Hepatic stellate cell (primary cell): Measurements from ENCODE around the gene GPR21.
A peak's percentile ranks its signal among the peaks of the same experiment; 100 is the strongest.

ENCODE experiments used
- DNase-seq: peaks from one replicate; pipeline ENCODE4 v3.0.0; 2011; ENCODE audit warnings: low spot score

Gene GPR21

DNA sequence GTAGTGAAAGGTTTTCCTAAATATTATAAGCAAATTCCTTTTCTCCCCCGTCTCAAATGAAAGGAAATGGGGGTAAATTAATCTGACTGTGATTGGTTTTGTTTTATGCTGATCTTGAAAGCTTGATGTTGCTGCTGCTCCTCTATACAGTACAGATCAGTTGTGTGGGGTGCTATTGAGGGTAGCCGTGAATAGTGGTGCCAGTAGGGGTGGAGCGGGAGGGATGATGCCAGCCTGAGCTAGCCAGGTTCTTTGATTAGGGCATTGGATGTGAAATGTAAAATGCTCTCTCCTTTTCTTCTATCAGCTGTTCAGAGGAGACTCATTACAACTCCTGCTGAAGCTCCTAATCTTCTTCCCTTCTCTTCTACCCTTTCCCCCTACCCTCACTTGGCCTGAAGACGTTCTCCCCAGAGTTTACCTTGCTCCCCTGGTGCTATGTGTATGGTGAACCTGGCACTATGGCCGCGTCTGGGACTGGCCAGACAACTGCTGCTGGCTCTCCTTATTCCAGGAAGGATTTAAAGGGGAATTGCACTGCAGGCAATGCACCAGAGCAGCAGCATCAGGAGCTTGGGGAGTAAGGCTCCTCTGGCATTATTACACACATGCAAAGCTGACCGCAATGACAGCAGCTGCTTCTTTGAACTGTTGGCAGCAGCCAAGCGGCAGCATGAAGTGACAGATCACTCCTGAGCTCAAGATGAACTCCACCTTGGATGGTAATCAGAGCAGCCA lies 566 bp downstream of the GPR21 start:
- peak; percentile 41 for DNase-seq

- no peak for DNase-seq
Observed at GRCh38 chr9:123034881-123035510, 1.5 kb downstream of the GPR21 start.

GRCh38 chr9:123035791-123036190 lies 2.3 kb downstream of the GPR21 start:
- DNase-seq = no peak

GRCh38 chr9:123036893-123037545 lies 3.6 kb downstream of the GPR21 start:
- DNase-seq = no peak

- no peak for DNase-seq
Observed at GRCh38 chr9:123039617-123040219, 6.3 kb downstream of the GPR21 start.

DNA sequence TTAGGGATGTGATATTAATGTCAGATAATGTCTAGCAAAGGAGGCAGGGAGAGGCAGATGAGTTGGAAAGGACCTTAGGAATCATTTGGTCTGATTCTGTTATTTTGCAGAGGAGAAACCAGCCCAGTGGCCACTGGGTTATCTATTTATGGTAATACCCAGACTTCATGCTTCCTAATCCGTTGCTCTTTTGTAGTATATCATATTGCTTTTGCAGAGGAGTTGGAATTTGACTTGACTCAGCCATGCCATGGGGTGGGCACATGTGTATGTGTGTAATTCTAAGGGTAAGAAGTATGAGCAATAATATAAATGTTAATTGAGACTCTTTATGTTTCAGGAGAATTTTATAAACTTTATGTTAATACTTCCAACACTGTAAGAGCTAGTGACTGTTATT lies 7.3 kb downstream of the GPR21 start:
- DNase-seq = no peak

DNA sequence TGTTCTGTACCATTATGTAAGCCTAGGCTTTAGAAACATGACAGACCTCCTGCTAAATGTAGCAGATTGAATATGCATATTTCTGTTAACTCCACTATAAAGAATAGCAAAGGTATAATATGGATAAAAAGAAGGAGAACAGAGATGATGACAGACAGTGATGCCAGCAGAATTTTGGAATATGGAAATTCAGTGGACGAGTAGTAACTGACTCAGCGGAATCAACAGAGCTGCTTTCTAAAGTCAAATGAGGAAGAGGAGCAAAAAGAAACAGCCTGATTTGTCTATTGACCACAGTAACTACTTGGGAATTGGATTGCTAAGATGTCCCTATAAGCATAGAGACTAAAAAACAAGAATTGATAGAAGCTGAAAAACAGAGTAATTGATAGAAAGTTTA lies 8.0 kb downstream of the GPR21 start:
- DNase-seq = no peak

GRCh38 chr9:123043081-123043939 lies 9.8 kb downstream of the GPR21 start:
- DNase-seq = no peak

DNA sequence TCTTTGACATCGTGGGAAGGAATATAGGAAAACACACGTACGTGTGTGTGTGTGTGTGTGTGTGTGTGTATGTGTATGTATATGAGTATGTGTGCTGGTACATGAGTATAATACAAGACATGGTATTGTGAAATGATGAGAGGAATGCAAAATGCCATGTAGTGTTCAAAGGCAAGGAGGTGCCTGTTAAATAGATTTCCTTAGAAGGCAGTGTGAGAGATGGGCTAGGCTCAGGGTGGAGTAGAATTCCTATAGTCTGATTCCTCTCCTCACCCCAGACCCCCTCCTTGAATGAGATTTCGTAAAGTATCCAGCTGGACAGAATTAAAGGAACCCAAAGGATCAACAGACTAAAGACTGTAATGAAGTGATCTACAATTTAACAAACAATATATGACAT lies 11.1 kb downstream of the GPR21 start:
- DNase-seq = peak; percentile 42

DNA sequence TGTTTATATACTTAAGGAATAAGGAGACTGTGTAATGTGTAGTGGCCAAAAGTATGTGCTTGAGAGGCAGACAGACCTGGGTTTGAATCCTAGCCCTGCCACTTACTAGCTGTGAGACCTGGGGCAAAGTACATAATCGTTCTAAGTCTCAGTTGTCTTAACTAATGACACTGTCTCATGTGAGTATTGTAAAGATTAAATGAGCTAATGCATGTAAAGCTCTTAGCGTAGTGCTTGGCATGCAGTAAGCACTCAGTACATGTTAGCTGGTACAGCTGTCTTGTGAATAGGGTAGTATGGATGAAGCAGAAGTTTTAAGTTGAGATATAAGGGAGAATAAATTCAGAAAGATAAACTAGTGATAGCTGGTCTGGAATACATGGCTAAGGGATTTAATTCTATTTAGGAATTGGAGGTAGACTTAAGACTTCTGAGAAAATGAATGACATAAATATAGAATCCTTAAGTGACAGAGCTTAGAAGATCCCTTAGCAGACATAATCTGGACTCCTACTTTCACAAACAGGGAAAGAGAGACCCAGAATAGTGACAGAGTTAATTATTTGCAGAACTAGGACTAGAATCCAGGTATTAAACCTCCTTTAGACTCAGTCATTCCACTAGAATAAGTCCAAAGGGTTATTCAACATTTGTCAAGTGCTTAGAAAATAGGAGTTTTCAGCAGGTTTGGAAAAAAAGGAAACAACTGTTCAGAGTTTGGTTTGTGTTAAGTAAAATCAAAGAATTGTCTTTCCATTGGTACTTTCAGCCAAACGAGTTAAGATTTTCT lies 13.1 kb downstream of the GPR21 start:
- no peak for DNase-seq

- peak; percentile 50 for DNase-seq
Observed at GRCh38 chr9:123048748-123049147, 15.3 kb downstream of the GPR21 start.

DNA sequence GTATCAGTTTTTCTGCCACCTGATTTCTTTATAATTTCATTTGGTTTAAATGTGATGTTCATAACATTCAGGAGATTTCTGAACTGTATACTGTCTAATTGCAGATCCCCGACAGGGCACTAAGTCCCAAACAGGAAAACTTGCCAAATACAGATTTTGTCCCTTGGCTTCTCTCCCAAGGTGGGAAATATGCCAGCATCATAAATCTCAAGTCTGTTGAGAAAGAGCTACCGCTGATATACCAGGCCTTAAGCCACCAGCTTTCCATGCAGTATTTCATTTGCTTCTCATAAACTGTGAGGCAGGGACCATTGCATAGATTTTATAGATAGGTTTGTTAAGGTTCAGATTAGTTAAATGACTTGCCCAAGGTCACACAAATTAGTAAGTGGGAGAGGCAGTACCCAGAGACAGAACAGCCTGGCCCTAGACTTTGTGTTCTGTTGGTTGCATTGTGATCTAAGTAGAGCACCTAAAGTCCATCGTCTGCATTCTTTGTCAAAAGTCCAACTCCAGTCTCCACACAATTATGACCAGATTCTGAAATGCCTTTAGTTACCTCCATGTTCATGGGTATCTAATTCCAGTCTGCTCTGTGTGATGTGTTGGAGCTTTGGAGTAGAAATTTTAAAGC lies 16.2 kb downstream of the GPR21 start:
- DNase-seq = no peak

DNA sequence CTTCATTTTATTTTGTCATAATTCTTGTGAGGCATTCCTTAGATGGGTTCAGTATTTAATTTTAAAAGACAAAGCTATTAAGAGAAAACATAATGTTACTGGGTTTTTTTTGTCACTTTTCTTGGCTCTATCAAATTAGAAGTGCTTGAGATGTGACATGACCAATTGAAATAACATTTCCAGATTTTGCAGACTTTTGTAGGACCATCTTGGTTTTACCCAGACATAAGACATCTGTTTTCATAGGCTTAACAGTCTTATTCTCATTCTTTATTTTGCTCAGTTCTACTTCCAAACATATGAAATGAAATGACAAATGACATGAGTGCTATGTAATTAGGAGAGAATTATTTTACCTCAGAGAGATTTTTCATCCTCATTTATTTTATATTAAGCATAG lies 19.6 kb downstream of the GPR21 start:
- DNase-seq = no peak

- DNase-seq = no peak
Observed at GRCh38 chr9:123053711-123054110, 20.2 kb downstream of the GPR21 start.

DNA sequence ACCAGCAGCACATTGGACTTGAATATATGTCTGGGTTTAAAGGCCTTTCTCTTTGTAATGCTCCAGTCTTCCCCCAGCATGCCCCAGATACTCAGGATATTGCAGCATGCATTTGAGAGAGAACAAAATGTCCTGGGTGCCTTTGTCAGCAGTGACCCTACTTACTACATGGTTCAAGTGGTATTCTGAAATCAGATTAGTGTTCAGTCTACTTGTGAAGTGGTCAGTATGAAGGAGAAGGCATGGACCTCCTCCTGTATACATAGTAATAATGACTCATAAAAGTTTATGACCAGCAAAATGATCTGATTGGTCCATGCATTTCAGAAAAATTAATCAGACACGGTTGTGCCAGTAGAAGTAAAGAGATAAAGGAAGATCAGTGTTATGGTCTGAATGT lies 25.4 kb downstream of the GPR21 start:
- DNase-seq = no peak

DNA sequence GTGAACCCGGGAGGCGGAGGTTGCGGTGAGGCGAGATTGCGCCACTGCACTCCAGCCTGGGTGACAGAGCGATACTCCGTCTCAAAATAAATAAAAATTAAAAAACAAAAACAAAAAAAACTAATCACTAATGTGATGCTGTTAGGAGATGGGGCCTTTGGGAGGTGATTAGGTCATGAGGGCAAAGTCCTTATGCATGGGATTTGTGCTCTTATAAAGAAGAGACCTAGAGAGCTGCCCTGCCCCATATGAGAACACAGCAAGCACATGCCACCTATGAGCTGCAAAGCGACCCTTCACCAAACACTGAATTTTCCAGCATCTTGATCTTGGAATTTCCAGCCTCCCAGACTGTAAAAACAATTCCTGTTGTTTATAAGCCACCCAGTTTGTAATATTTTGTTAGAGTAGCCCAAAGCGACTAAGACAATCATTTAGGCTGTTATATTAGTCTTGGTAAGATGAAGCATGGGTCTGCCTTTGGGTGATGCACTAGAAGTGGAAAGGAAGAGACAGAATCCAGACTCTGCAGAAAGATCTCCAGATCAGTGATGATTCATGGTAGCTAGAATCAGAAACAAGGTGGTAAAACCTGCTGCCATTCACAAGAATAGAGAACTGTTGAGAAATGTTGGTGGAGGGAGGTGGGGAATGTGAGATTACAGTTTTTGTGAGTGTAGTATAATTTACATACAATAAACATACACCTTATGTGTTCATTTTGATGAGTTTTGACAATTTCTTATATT lies 26.2 kb downstream of the GPR21 start:
- DNase-seq = no peak

- DNase-seq = no peak
Observed at GRCh38 chr9:123061216-123061615, 27.7 kb downstream of the GPR21 start.

DNA sequence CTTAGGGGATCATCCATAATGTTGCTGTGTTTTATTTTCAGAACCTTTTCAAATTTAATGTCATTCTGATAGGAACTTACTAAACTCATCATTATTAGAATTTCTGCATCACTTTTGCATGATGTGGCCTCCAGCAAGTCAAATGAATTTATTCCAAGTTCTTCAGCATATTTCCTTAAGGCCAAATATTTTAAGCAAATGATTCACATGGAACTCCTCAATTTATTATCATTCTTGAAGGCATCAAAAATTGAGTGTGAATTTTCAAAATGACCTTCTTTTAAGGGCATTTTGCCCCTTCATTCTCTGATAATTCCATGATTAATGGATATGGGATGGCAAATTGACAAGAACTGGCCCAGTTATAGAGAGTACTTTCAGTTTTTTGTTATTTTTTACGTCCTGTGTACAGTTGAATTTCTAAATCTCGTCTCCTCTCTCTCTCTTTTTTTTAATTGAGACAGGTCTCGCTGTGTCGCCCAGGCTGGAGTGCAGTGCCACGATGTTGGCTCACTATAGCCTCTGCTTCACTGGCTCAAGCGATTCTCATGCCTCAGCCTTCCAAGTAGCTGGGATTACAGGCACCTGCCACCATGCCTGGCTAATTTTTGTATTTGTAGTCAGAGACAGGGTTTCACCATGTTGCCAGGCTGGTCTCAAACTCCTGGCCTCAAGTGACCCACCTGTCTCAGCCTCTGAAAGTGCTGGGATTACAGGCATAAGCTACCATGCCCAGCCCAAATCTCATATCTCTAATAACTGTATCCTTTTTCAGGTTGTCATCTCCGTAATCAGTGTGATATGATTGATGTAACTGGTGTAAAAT lies 29.1 kb downstream of the GPR21 start:
- DNase-seq = no peak

GRCh38 chr9:123063177-123063598 lies 29.7 kb downstream of the GPR21 start:
- DNase-seq = no peak
